HUDEP-2 (cell line): ENCODE data around the gene PLP2.
"Not testable (repeated sequence)": the region's sequence is repeated elsewhere in the genome, so short reads cannot be mapped to it uniquely, and the experiment has no call there.

Experiments
- DNase-seq, 76 experiments: peaks; one replicate each; lab custom pipeline; 2025; ENCODE audit not compliant: unreplicated experiment in 76 of 76; lab: John Stamatoyannopoulos, UW

PLP2 gene

DNA sequence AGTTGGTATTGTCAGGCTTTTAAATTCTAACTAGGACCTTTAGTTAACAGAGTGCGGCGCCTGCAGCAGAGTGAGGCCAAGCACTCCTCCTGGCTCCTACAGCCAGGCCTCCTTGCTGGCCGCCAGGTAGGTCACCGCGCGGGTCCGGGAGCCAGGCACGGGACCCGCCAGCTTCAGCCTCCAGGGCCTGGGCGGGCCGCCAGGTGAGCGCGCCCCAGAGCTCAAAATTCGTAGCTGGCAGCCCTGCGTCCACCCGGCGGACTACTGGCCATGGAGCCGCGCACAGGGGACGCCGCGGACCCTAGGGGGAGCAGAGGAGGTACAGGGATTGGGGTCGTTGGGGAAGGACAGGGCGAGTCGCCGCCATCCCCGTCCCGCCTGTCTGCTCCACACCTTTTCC lies 9.1 kb upstream of the PLP2 start, which contains the start of gene MAGIX:
TSS of gene MAGIX (plus strand) at position 139 of the 400 bp plus-strand sequence. CDS start at position 271, 132 bp downstream.
- DNase-seq, result no peak

GRCh38 chrX:49163555-49164419 lies 7.9 kb upstream of the PLP2 start:
- DNase-seq, result peak; percentile 11 to 95 (median 86)

GRCh38 chrX:49164589-49165360 lies 6.9 kb upstream of the PLP2 start:
- DNase-seq, result no peak

- peak in 74 of 76 experiments; percentile 30 to 92 (median 85) for DNase-seq
Observed at GRCh38 chrX:49165901-49166881, 5.5 kb upstream of the PLP2 start.

- DNase-seq, result peak in 72 of 76 experiments; percentile 18 to 84 (median 58)
Observed at GRCh38 chrX:49166914-49167739, 4.6 kb upstream of the PLP2 start.

DNA sequence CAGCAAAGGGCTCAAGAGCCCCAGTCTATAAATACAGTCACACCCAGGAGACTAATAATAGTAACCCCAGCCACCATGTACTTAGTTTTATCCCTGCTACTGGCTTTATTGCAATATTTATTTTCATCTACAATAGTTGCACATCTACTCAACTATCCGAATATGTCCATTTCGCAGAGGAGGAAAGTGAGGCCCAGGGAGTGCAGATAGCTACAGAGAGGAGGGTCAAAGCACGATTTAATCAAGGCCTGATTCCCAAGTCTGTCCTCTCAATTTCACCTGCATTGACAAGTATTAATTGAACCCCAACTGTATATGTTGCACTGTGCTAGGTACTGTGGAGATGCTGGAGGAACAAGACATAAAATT lies 4.0 kb upstream of the PLP2 start:
- DNase-seq, result peak in 1 of 76 experiments; percentile 42

- peak in 74 of 76 experiments; percentile 9 to 89 (median 79) for DNase-seq
Observed at GRCh38 chrX:49172280-49172780, 632 bp downstream of the PLP2 start.

- DNase-seq, result not testable (repeated sequence)
Observed at GRCh38 chrX:49173544-49173943, 1.8 kb downstream of the PLP2 start.

- DNase-seq, result peak in 10 of 76 experiments; percentile 1 to 11 (median 6)
Observed at GRCh38 chrX:49174723-49175122, 3.0 kb downstream of the PLP2 start.

DNA sequence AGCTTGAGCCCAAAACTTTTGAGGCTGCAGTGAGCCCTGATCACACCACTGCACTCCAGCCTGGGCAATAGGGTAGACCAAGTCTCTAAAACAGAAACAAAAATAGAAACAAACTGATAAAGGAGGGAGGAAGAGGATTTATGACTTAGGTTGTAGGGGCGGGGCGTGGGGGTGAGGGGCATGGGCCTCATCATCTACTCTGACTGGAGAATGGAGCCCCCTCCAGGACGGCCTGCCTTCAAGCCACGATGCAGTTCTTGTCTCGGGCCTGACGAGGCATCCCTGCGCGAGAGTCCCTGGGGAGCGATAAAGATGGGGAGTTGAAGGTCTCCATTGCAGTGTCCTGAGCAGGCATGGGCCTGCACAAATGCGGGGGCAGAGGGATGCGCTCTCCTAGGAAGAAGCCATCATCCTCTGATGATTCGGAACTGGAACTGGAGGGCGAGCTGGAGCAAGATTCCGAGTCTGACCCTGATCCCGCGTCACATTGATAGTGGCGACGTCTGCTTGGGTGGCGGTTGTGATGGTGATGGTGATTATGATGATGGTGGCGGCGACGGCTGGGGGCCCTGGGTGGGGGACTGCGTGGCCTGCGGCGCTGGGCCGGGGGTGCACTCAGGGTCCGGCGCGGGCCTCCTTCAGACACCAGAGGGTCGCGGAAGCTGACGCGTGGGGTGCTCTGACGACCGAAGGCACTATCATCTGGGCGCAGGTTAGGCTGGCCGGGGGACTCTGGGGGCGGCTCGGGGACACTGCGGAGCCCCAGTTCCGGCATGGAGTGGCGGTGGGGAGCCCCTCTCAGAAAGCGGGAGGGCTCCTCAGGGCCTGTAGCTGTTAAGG lies 4.0 kb downstream of the PLP2 start:
- DNase-seq, result no peak

GRCh38 chrX:49176421-49177326 lies 5.0 kb downstream of the PLP2 start:
- peak in 69 of 76 experiments; percentile 1 to 74 (median 50) for DNase-seq

DNA sequence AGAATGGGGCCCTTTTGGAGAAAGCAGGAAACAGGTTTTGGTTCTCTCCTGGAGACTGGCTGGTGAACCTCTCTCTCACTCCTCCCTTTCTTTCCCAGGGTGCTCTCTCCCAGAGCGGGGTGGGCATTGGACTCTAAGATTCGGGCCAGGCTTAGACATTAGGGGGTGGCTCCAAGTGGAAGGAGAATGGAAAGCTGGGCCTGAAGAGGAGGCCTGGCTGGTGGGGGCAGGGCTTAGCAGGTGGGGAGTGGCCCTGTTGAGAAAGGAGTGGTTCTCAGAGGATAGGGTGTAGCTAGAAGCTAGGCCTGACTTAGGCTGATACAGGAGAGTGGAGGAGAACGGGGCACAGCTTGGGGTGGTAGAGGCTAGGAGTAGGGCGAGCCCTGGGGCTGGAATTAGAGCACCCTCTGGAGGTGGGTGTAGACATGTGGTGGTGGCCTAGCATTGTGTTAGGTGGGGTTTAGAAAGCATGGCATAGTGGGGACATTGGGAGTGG lies 5.7 kb downstream of the PLP2 start:
- DNase-seq, result peak in 73 of 76 experiments; percentile 15 to 89 (median 70)

DNA sequence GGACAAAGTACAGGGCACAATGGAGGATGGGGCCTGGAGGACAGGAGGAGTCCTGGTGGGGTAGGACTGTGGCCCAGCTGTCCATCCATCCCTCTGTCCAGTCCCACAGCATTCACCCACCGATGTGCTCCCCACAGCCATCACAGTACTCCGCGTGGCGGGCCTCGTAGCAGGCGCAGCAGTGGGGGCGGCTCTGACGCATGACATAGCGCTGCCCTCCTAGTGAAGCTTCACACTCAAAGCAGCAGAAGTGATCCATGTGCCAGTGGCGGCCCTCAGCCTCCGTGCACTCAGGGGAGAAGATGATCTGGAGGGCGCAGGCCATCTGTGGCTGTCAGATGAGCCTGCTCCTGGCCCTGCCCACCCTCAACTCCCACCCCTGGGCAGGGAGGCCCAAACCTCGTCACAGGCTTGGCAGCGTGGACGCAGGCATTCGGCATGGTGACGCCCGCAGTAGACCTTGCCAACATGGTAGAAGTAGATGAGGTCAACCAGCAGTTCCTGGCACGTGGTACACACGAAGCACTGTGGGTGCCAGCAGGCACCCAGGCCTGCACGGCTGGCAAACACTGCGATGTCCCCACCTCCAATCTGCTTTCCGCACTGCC lies 6.3 kb downstream of the PLP2 start:
- DNase-seq, result peak in 7 of 76 experiments; percentile 3 to 48 (median 14)

DNA sequence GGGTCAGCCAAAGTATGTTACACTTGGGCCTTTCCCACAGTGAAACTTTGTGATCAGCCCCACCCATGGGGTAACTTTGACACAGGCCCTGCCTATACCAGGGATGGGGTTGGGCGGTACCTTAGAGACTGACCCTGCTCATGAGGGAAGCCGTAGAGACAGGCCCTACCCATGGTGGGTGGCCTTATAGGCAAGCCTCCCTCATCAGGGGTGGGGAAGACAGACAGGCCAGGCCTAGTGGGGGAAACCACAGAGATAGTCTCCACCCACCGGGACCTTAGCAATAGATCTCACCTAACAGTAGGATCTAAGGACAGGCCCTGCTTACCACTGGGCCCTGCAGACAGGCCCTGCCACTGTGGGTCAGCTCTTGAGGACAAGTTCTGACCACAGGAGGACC lies 6.8 kb downstream of the PLP2 start:
- peak in 27 of 76 experiments; percentile 0 to 52 (median 21) for DNase-seq

- no peak for DNase-seq
Observed at GRCh38 chrX:49179358-49179757, 7.7 kb downstream of the PLP2 start.

DNA sequence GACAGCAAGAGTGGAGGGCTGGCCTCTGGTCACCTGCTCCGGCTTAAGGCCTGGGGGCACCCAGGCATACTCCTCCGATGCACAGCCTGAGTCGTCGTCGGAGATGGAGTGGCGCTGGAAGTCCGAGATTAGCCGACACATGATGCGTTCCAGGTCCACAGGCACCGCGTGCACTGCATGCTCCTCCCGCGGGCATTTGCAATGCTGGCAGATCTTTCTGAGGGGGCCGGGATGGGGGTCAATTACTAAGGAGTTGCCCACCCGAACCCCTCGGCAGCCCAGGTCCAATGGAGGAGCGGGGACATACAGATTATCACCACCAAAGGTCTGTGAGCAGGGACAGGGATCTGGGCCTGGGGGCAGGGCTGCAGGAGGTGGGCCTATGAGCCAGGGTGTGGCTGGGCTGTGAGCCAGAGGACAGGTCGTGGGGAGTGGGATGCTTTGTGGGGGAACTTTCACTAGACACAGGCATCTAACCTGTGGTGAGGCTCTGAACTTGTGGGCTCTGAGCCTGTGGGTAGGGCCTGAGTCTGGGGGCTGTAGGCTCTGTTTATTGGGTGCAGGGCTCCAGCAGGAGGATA lies 12.1 kb downstream of the PLP2 start:
- DNase-seq, result no peak
